A549 (cell line): ENCODE results near the gene IL2RA. TPM values are rescaled to one million over a fixed set of nuclear protein-coding genes. Genes with fewer than 3 reads are reported as not detected.

ENCODE experiments used
- ATAC-seq, 2 experiments: fragments of 200-7000 bp in 1 of 2; fragments of >200 bp in 1 of 2; cut with Nextera tagmentation in 1 of 2; cut with Tn5 transposase in 1 of 2; 3 replicates each; pipeline versions ENCODE4 v1.8.0 to v1.9.1; 2018 to 2020; ENCODE audit warnings: mild to moderate bottlenecking in 1 of 2, moderate library complexity in 1 of 2
- CTCF ChIA-PET: fragments of 300-600 bp; sonication (Branson Sonifier 250); formaldehyde crosslinking; extraction: SDS; loops from one replicate; lab custom pipeline; 2021; ENCODE audit warnings: antibody characterized with exemption, inconsistent platforms; lab: Yijun Ruan, JAX
- POLR2A ChIA-PET: fragments of 350-600 bp; formaldehyde crosslinking; extraction: SDS; loops from one replicate; lab custom pipeline; 2021; ENCODE audit warnings: antibody characterized with exemption, inconsistent platforms; lab: Yijun Ruan, JAX
- DNase-seq, 2 experiments: peaks; one replicate each; pipeline versions ENCODE4 v3.0.0 to v3.0.0-alpha.2; 2011 to 2016; ENCODE audit warnings: low read depth in 1 of 2, low spot score in 1 of 2
- FAIRE-seq: peaks from 2 replicates; lab custom pipeline; 2011; peaks lifted over from hg19 to GRCh38; lab: Jason Lieb, UNC
- H3K27ac ChIP-seq, 2 experiments: fragments of >200 bp; sonication (Bioruptor Twin); formaldehyde crosslinking; 3 replicates each; pipeline ENCODE4 v1.5.1; 2016 to 2017
- H3K4me1 ChIP-seq: fragments of >200 bp; sonication (Bioruptor Twin); formaldehyde crosslinking; 3 replicates; pipeline ENCODE4 v1.6.1; 2016
- H3K4me2 ChIP-seq: fragments of >200 bp; sonication (Bioruptor Twin); formaldehyde crosslinking; 3 replicates; pipeline ENCODE4 v1.6.1; 2016
- H3K4me3 ChIP-seq: fragments of >200 bp; sonication (Bioruptor Twin); formaldehyde crosslinking; 3 replicates; pipeline ENCODE4 v1.5.1; 2016
- H3K9me3 ChIP-seq: fragments of >200 bp; sonication (Bioruptor Twin); formaldehyde crosslinking; 3 replicates; pipeline ENCODE4 v1.6.1; 2016
- CEBPB ChIP-seq, 2 experiments: fragments of >200 bp in 1 of 2; sonication (Bioruptor Twin) in 1 of 2; formaldehyde crosslinking in 1 of 2; IDR thresholded peaks; 2 replicates each; pipeline ENCODE4 v1.6.1; 2012 to 2016
- CHD2 ChIP-seq: fragments of 150-350 bp; IDR thresholded peaks from 2 replicates; pipeline ENCODE4 v1.6.1; 2014; ENCODE audit warnings: low read length; ENCODE audit not compliant: partially characterized antibody
- CHD4 ChIP-seq: fragments of 200-600 bp; sonication (generic); IDR thresholded peaks from 2 replicates; pipeline ENCODE4 v1.6.1; 2016; ENCODE audit warnings: antibody characterized with exemption, mild to moderate bottlenecking, borderline replicate concordance
- EHF ChIP-seq: fragments of 250-450 bp; sonication (Bioruptor Pico); IDR thresholded peaks from 2 replicates; pipeline ENCODE4 v1.5.0; 2020; ENCODE audit warnings: mild to moderate bottlenecking
- EHMT2 ChIP-seq: fragments of 200-600 bp; sonication (generic); IDR thresholded peaks from 2 replicates; pipeline ENCODE4 v1.6.1; 2016; ENCODE audit warnings: antibody characterized with exemption, low read depth, mild to moderate bottlenecking, moderate library complexity
- ELK1 ChIP-seq: fragments of 150-350 bp; IDR thresholded peaks from 2 replicates; pipeline ENCODE4 v1.6.1; 2014; ENCODE audit warnings: low read depth, mild to moderate bottlenecking, low read length
- FOSL2 ChIP-seq, 2 experiments: fragments of 450-650 bp in 1 of 2; fragments of >200 bp in 1 of 2; sonication (Bioruptor Twin) in 1 of 2; formaldehyde crosslinking; IDR thresholded peaks; 2 replicates each; pipeline versions ENCODE4 v1.5.0 to v1.6.1; 2016 to 2020; ENCODE audit warnings: mild to moderate bottlenecking in 1 of 2, moderate library complexity in 1 of 2
- FOXS1 ChIP-seq: fragments of 250-450 bp; sonication (Bioruptor Pico); IDR thresholded peaks from 2 replicates; pipeline ENCODE4 v1.5.0; 2020; ENCODE audit warnings: mild to moderate bottlenecking, moderate library complexity
- HDAC2 ChIP-seq: fragments of 200-600 bp; sonication (generic); IDR thresholded peaks from 2 replicates; pipeline ENCODE4 v1.6.1; 2016
- HEYL ChIP-seq: fragments of 250-450 bp; sonication (Bioruptor Pico); IDR thresholded peaks from 2 replicates; pipeline ENCODE4 v1.8.0; 2021; ENCODE audit warnings: mild to moderate bottlenecking, moderate library complexity
- HOXA7 ChIP-seq: fragments of 250-450 bp; sonication (Bioruptor Pico); IDR thresholded peaks from 2 replicates; pipeline ENCODE4 v1.5.0; 2020; ENCODE audit warnings: mild to moderate bottlenecking, moderate library complexity
- HOXB13 ChIP-seq: fragments of 250-450 bp; sonication (Bioruptor Pico); IDR thresholded peaks from 2 replicates; pipeline ENCODE4 v1.5.0; 2020; ENCODE audit warnings: low read depth, mild to moderate bottlenecking, moderate library complexity
- JUN ChIP-seq, 2 experiments: fragments of >200 bp; sonication (Bioruptor Twin); formaldehyde crosslinking; IDR thresholded peaks; 2 replicates in 1 of 2; 3 replicates in 1 of 2; pipeline ENCODE4 v1.6.1; 2016 to 2017
- JUNB ChIP-seq: fragments of >200 bp; sonication (Bioruptor Twin); formaldehyde crosslinking; IDR thresholded peaks from 2 replicates; pipeline ENCODE4 v1.6.1; 2016
- KDM1A ChIP-seq: fragments of 200-600 bp; sonication (generic); IDR thresholded peaks from 2 replicates; pipeline ENCODE4 v1.6.1; 2016; ENCODE audit warnings: low read depth, mild to moderate bottlenecking
- KDM5A ChIP-seq: fragments of 200-600 bp; sonication (generic); IDR thresholded peaks from 2 replicates; pipeline ENCODE4 v1.6.1; 2016; ENCODE audit warnings: antibody characterized with exemption, mild to moderate bottlenecking
- NPAS2 ChIP-seq: fragments of 250-450 bp; sonication (Bioruptor Pico); IDR thresholded peaks from 2 replicates; pipeline ENCODE4 v1.8.0; 2022; ENCODE audit warnings: mild to moderate bottlenecking, moderate library complexity, borderline replicate concordance
- RAD21 ChIP-seq, 2 experiments: fragments of >200 bp in 1 of 2; sonication (Bioruptor Twin) in 1 of 2; formaldehyde crosslinking in 1 of 2; IDR thresholded peaks in 1 of 2; conservative IDR thresholded peaks in 1 of 2; 2 replicates in 1 of 2; 3 replicates in 1 of 2; pipeline ENCODE4 v1.6.1; 2012 to 2018; ENCODE audit warnings: inconsistent platforms in 1 of 2
- SREBF2 ChIP-seq: fragments of 450-650 bp; IDR thresholded peaks from 2 replicates; pipeline ENCODE4 v1.6.1; 2014; ENCODE audit warnings: mild to moderate bottlenecking, moderate library complexity
- TP53 ChIP-seq: fragments of 250-450 bp; sonication (Bioruptor Pico); IDR thresholded peaks from 2 replicates; pipeline ENCODE4 v1.5.0; 2021; ENCODE audit warnings: mild to moderate bottlenecking, moderate library complexity
- ZFP36 ChIP-seq: fragments of 450-650 bp; IDR thresholded peaks from 2 replicates; pipeline ENCODE4 v1.6.1; 2014; ENCODE audit warnings: borderline replicate concordance; ENCODE audit not compliant: partially characterized antibody
- ZNF302 ChIP-seq: fragments of 250-450 bp; sonication (Bioruptor Pico); IDR thresholded peaks from 2 replicates; pipeline ENCODE4 v1.9.0; 2021; ENCODE audit warnings: inconsistent platforms, mild to moderate bottlenecking, moderate library complexity
- WGBS: methylation state at CpG from one replicate; pipeline ENCODE4 v1.1.6; 2017; ENCODE audit errors: missing lambda C conversion rate; 5-methylcytosine and 5-hydroxymethylcytosine counted together
- polyA plus RNA-seq, 4 experiments: library from polyadenylated mRNA; depleted of rRNA in 3 of 4; stranded (reverse); fragments of >200 nt; fragmentation: RNase III in 1 of 4; extraction: RNeasy Plus Mini Kit Qiagen cat#74134 plus additional on column Dnase treatment in 1 of 4; gene quantifications; 2 replicates in 3 of 4; 3 replicates in 1 of 4; pipeline ENCODE4 v1.2.3, GENCODE V29; 2011 to 2017
- TF ChIP-seq, protein P1 (sequence below): fragments of 200-600 bp; sonication (generic); IDR thresholded peaks from 2 replicates; pipeline ENCODE4 v1.6.1; 2016; ENCODE audit warnings: antibody characterized with exemption, mild to moderate bottlenecking, moderate library complexity
- TF ChIP-seq, protein P2 (sequence below): fragments of 450-650 bp; IDR thresholded peaks from 2 replicates; pipeline ENCODE4 v1.6.1; 2014; ENCODE audit warnings: antibody characterized with exemption

The IL2RA gene
- polyA plus RNA-seq, 2 of the 4 experiments (the other 2 are of a cell fraction): not detected

GRCh38 chr10:6053816-6054631 lies 8.1 kb downstream of the IL2RA start:
- no peak for ATAC-seq
- Histone ChIP-seq H3K9me3 (no peaks in the 10 kb centered on the region), H3K27ac (no peak overlapping the region), H3K4me3 (no peak overlapping the region), H3K4me1 (peaks cover 5% of the 10 kb centered on the region; the same call in 1 of the 3 replicates), H3K4me2 (no peak overlapping the region)
- no peak for DNase-seq
- CTCF ChIA-PET: interaction anchor here (0.8 kb wide), 1 partner anchor 33 kb away, joined by 5 read pairs; no protein-coding TSS in a partner anchor
- FAIRE-seq: no peak
- 49% methylated on average over 18 of the region's 18 CpGs for WGBS
- POLR2A ChIA-PET: no interaction called here
- TF ChIP-seq CHD4 (no peak), JUN (IDR thresholded peaks at IDR 0.05) (no peak), FOXS1 (CRISPR knock-in tag) (no peak), KDM5A (no peak), ELK1 (no peak), ZFP36 (no peak), ZNF302 (no peak), HOXB13 (CRISPR knock-in tag) (no peak), EHMT2 (no peak)
- TF ChIP-seq, protein P1, sequence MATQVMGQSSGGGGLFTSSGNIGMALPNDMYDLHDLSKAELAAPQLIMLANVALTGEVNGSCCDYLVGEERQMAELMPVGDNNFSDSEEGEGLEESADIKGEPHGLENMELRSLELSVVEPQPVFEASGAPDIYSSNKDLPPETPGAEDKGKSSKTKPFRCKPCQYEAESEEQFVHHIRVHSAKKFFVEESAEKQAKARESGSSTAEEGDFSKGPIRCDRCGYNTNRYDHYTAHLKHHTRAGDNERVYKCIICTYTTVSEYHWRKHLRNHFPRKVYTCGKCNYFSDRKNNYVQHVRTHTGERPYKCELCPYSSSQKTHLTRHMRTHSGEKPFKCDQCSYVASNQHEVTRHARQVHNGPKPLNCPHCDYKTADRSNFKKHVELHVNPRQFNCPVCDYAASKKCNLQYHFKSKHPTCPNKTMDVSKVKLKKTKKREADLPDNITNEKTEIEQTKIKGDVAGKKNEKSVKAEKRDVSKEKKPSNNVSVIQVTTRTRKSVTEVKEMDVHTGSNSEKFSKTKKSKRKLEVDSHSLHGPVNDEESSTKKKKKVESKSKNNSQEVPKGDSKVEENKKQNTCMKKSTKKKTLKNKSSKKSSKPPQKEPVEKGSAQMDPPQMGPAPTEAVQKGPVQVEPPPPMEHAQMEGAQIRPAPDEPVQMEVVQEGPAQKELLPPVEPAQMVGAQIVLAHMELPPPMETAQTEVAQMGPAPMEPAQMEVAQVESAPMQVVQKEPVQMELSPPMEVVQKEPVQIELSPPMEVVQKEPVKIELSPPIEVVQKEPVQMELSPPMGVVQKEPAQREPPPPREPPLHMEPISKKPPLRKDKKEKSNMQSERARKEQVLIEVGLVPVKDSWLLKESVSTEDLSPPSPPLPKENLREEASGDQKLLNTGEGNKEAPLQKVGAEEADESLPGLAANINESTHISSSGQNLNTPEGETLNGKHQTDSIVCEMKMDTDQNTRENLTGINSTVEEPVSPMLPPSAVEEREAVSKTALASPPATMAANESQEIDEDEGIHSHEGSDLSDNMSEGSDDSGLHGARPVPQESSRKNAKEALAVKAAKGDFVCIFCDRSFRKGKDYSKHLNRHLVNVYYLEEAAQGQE: no peak

DNA sequence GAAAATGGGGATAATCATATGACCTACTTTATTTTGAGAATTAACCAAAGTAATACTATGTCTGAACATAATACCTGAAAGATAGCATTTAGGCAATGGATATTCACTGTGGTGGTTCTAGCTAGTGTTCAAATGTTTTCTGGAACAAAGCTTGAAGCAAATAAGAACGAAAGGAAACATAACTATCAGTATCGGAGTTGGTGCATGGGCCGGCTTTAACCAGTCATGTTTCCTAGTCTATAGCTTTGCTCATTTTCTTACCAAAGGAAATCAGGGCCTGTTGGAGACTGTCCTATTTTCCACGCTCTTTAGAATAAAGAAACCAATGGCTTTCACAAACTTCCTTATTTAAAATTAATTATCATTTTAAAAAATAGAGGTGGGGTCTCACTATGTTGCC lies 8.9 kb downstream of the IL2RA start:
- TF ChIP-seq HDAC2: no peak
- no peak for TF ChIP-seq HOXB13 (CRISPR knock-in tag)
- no peak for TF ChIP-seq TP53 (CRISPR knock-in tag)
- no peak for TF ChIP-seq JUN (IDR thresholded peaks at IDR 0.05)
- no peak for TF ChIP-seq FOSL2 (IDR thresholded peaks at IDR 0.05)
- no peak for TF ChIP-seq FOSL2 (CRISPR knock-in tag; IDR thresholded peaks at IDR 0.05)
- TF ChIP-seq KDM1A: no peak
- TF ChIP-seq FOXS1 (CRISPR knock-in tag): no peak
- no peak for TF ChIP-seq CHD2
- no peak for TF ChIP-seq EHF (CRISPR knock-in tag)
- TF ChIP-seq CHD4: no peak
- TF ChIP-seq KDM5A: no peak
- TF ChIP-seq CEBPB (IDR thresholded peaks at IDR 0.05): no peak
- TF ChIP-seq HOXA7: no peak
- TF ChIP-seq, protein P2, sequence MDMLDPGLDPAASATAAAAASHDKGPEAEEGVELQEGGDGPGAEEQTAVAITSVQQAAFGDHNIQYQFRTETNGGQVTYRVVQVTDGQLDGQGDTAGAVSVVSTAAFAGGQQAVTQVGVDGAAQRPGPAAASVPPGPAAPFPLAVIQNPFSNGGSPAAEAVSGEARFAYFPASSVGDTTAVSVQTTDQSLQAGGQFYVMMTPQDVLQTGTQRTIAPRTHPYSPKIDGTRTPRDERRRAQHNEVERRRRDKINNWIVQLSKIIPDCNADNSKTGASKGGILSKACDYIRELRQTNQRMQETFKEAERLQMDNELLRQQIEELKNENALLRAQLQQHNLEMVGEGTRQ: no peak
- no peak for TF ChIP-seq JUNB
- TF ChIP-seq RAD21 (conservative IDR thresholded peaks at IDR 0.05 in 1 of 2, IDR thresholded peaks at IDR 0.05 in 1 of 2): no peak
- no peak for TF ChIP-seq SREBF2
- no peak for TF ChIP-seq HEYL (CRISPR knock-in tag)
- TF ChIP-seq, protein P1: no peak
- no peak for TF ChIP-seq NPAS2 (CRISPR knock-in tag)
- POLR2A ChIA-PET: no interaction called here
- H3K4me1 ChIP-seq: peaks cover 5% of the 10 kb centered on the region; the same call in 1 of the 3 replicates
- FAIRE-seq (no peak), ATAC-seq (no peak), DNase-seq (no peak)
- H3K4me2 ChIP-seq: no peak overlapping the region
- no peak overlapping the region for H3K27ac ChIP-seq
- no peaks in the 10 kb centered on the region for H3K9me3 ChIP-seq
- 78% methylated on average over 4 of the region's 4 CpGs for WGBS
- no peak overlapping the region for H3K4me3 ChIP-seq
- CTCF ChIA-PET: no interaction called here
